GM12875 (cell line): ENCODE measurements around the gene OSMR.

Experiments
- H3K4me3 ChIP-seq: one replicate; pipeline ENCODE4 v1.5.1; 2011; ENCODE audit warnings: low read depth, low read length, control low read depth
- CTCF ChIP-seq: IDR thresholded peaks from 2 replicates; pipeline ENCODE4 v1.5.1; 2011; ENCODE audit warnings: low read depth, mild to moderate bottlenecking, control low read depth, inconsistent platforms, low read length, moderate library complexity, borderline replicate concordance; ENCODE audit not compliant: insufficient read depth

OSMR gene

GRCh38 chr5:38816083-38817030, 29.5 kb upstream of the OSMR start:
- no peak for TF ChIP-seq CTCF
- no peak overlapping the region for H3K4me3 ChIP-seq

- TF ChIP-seq CTCF, result no peak
- no peak overlapping the region for H3K4me3 ChIP-seq
These were observed 24.1 kb upstream of the OSMR start for GRCh38 chr5:38821679-38822078.

GRCh38 chr5:38823503-38823902, 22.3 kb upstream of the OSMR start:
- H3K4me3 ChIP-seq, result no peak overlapping the region
- TF ChIP-seq CTCF, result no peak

GRCh38 chr5:38824821-38825220, 21.0 kb upstream of the OSMR start:
- TF ChIP-seq CTCF, result no peak
- H3K4me3 ChIP-seq, result no peak overlapping the region

GRCh38 chr5:38825494-38825893, 20.3 kb upstream of the OSMR start:
- no peak overlapping the region for H3K4me3 ChIP-seq
- no peak for TF ChIP-seq CTCF

- no peak for TF ChIP-seq CTCF
- H3K4me3 ChIP-seq, result no peak overlapping the region
These were observed 18.3 kb upstream of the OSMR start for GRCh38 chr5:38827525-38827924.

- H3K4me3 ChIP-seq, result no peak overlapping the region
- TF ChIP-seq CTCF, result no peak
These were observed 15.2 kb upstream of the OSMR start for GRCh38 chr5:38830521-38831051.
